Measurements from ENCODE around the gene OR6K3. TPM values are rescaled to one million over a fixed set of nuclear protein-coding genes. Genes with fewer than 3 reads are reported as not detected.

The OR6K3 gene, protein sequence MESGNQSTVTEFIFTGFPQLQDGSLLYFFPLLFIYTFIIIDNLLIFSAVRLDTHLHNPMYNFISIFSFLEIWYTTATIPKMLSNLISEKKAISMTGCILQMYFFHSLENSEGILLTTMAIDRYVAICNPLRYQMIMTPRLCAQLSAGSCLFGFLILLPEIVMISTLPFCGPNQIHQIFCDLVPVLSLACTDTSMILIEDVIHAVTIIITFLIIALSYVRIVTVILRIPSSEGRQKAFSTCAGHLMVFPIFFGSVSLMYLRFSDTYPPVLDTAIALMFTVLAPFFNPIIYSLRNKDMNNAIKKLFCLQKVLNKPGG
- not detected for total RNA-seq (2021; fragmentation: NEBNext Ultra II Directional; extraction: Animal tissue kit (Norgen Biotek cat#: 25700))
- long read RNA-seq = 0 reads

- no peaks in the 10 kb centered on the region for H3K4me1 Mint-ChIP-seq (ENCODE audit: low read depth)
- H3K4me3 Mint-ChIP-seq = no peak within 1 kb of the TSS
- no peak within 1 kb of the TSS for H3K27ac Mint-ChIP-seq
- no peak for DNase-seq
- peaks cover 19% of the 10 kb centered on the region for H3K9me3 Mint-ChIP-seq
- peaks cover 2% of the 10 kb centered on the region for H3K27me3 Mint-ChIP-seq (ENCODE audit: insufficient read depth)
- H3K36me3 Mint-ChIP-seq (ENCODE audit: low read depth) = no peaks in the 10 kb centered on the region
- TF ChIP-seq, protein P1, sequence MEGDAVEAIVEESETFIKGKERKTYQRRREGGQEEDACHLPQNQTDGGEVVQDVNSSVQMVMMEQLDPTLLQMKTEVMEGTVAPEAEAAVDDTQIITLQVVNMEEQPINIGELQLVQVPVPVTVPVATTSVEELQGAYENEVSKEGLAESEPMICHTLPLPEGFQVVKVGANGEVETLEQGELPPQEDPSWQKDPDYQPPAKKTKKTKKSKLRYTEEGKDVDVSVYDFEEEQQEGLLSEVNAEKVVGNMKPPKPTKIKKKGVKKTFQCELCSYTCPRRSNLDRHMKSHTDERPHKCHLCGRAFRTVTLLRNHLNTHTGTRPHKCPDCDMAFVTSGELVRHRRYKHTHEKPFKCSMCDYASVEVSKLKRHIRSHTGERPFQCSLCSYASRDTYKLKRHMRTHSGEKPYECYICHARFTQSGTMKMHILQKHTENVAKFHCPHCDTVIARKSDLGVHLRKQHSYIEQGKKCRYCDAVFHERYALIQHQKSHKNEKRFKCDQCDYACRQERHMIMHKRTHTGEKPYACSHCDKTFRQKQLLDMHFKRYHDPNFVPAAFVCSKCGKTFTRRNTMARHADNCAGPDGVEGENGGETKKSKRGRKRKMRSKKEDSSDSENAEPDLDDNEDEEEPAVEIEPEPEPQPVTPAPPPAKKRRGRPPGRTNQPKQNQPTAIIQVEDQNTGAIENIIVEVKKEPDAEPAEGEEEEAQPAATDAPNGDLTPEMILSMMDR (IDR thresholded peaks at IDR 0.05) = no peak
Measured at GRCh38 chr1:158720620-158721019, at the start of gene OR6K3. TSS of gene OR6K3 (minus strand) at chr1:158720720. CDS start at chr1:158718115, 2,605 bp downstream.

DNA sequence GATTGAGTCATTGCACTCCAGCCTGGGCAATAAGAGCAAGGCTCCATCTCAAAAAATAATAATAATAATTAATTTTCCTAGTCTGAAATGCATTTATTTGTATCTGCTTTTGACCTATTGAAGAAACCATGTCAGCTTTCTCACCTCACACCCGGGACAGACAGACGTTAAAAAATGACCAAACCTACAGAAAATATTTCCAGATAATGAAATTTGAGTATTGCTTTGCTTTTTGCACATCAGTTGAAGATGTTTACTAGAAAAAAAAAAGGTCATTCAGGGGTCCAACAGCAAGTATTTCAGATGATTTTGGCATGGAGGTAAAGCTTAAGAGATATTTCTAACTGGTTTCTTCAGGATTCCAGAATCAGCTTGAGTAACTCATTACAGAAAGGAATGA lies 33.9 kb upstream of the OR6K3 start, which contains the start of gene OR6K6:
Gene OR6K6, plus strand, starts transcription at position 301 of the 400 bp plus-strand sequence. CDS start 168 bp downstream, outside the sequence.
- Mint-ChIP-seq H3K27me3 (ENCODE audit: insufficient read depth) (no peaks in the 10 kb centered on the region), H3K9me3 (peaks cover 19% of the 10 kb centered on the region), H3K36me3 (ENCODE audit: low read depth) (no peaks in the 10 kb centered on the region), H3K27ac (no peak within 1 kb of the TSS), H3K4me3 (no peak within 1 kb of the TSS), H3K4me1 (ENCODE audit: low read depth) (no peaks in the 10 kb centered on the region)
- no peak for DNase-seq
- TF ChIP-seq, protein P1 (IDR thresholded peaks at IDR 0.05) = no peak

DNA sequence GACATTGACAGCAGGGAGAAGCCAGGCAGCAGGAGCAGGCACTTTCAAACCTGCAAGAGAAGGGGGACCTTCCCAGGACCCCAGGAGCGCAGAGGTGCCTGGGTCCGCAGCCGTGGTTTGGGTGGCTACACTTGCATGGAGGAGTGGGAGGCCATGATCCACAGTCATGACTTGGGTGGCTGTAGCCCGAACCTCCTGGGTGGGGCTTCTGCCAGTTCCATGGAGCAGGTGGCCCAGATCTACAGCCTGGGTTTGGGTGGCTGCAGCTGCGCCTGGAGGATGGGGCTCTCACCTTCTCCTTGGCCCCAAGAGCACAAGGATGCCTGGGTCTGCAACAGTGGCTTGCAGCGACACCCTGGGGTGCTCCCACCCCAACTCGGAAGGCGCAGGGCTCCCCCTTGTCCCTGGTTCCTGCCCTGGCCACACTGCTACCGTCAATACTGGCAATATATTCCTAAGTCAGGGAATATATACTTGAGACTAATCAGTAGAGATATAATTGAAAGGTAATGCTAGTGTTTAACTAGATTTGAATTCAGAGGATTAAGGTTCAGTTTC lies 31.7 kb upstream of the OR6K3 start:
- Mint-ChIP-seq H3K27ac (no peak overlapping the region), H3K4me1 (ENCODE audit: low read depth) (no peaks in the 10 kb centered on the region), H3K4me3 (no peak overlapping the region), H3K27me3 (ENCODE audit: insufficient read depth) (no peaks in the 10 kb centered on the region), H3K36me3 (ENCODE audit: low read depth) (no peaks in the 10 kb centered on the region), H3K9me3 (peaks cover 6% of the 10 kb centered on the region)
- no peak for DNase-seq
- TF ChIP-seq, protein P1 (IDR thresholded peaks at IDR 0.05) = no peak

GRCh38 chr1:158735848-158736247 lies 15.3 kb upstream of the OR6K3 start:
- no peak overlapping the region for H3K27ac Mint-ChIP-seq
- no peaks in the 10 kb centered on the region for H3K4me1 Mint-ChIP-seq (ENCODE audit: low read depth)
- DNase-seq = no peak
- no peaks in the 10 kb centered on the region; the same call in 1 of the 2 replicates for H3K27me3 Mint-ChIP-seq (ENCODE audit: insufficient read depth)
- no peaks in the 10 kb centered on the region; the same call in 1 of the 2 replicates for H3K36me3 Mint-ChIP-seq (ENCODE audit: low read depth)
- no peak overlapping the region for H3K4me3 Mint-ChIP-seq
- peaks cover 21% of the 10 kb centered on the region for H3K9me3 Mint-ChIP-seq
- TF ChIP-seq, protein P1 (IDR thresholded peaks at IDR 0.05) = no peak

DNA sequence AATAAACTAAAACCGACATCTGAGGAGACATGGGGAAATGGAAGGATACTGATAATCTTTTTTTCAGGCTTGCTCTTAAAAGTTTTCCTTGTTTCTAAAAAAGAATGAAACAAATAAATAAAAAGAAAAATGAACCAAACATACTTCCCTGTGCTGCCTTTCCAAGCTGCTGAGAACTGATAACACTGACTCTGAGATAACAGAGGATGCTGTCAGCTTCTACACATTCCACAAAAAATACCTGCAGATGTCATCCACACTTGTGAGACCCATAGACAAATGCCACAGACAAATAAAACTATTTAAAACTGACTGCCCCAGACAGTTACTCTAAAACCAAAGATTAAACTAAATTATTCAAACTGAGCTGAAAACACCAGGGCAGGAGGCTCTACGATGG lies 12.0 kb upstream of the OR6K3 start:
- H3K4me3 Mint-ChIP-seq = no peak overlapping the region
- no peak for DNase-seq
- H3K36me3 Mint-ChIP-seq (ENCODE audit: low read depth) = no peaks in the 10 kb centered on the region; the same call in 1 of the 2 replicates
- no peaks in the 10 kb centered on the region for H3K4me1 Mint-ChIP-seq (ENCODE audit: low read depth)
- TF ChIP-seq, protein P1 (IDR thresholded peaks at IDR 0.05) = no peak
- H3K9me3 Mint-ChIP-seq = peaks cover 8% of the 10 kb centered on the region
- H3K27me3 Mint-ChIP-seq (ENCODE audit: insufficient read depth) = no peaks in the 10 kb centered on the region; the same call in 1 of the 2 replicates
- no peak overlapping the region for H3K27ac Mint-ChIP-seq

All from HFFc6 (cell line).